HG03342 (cell line): ENCODE measurements around the gene ZNF740.

Source experiments
- ATAC-seq: cut with Tn5 transposase; IDR thresholded peaks from one replicate; pipeline ENCODE4 v1.9.1; 2021; ENCODE audit warnings: mild to moderate bottlenecking, moderate library complexity; ENCODE audit not compliant: unreplicated experiment

The ZNF740 gene

GRCh38 chr12:53211476-53212381 lies 31.2 kb downstream of the ZNF740 start:
- ATAC-seq: no peak

GRCh38 chr12:53212931-53213330 lies 32.4 kb downstream of the ZNF740 start:
- no peak for ATAC-seq

GRCh38 chr12:53213348-53213747 lies 32.8 kb downstream of the ZNF740 start:
- ATAC-seq: no peak

- no peak for ATAC-seq
Measured at GRCh38 chr12:53214221-53214620, 33.7 kb downstream of the ZNF740 start.

- no peak for ATAC-seq
Measured at GRCh38 chr12:53214687-53215455, 34.3 kb downstream of the ZNF740 start.

- ATAC-seq: no peak
Measured at GRCh38 chr12:53215497-53215896, 35.0 kb downstream of the ZNF740 start.

GRCh38 chr12:53217051-53217930 lies 36.8 kb downstream of the ZNF740 start:
- ATAC-seq: no peak

GRCh38 chr12:53217931-53218307 lies 37.4 kb downstream of the ZNF740 start:
- ATAC-seq: no peak

GRCh38 chr12:53218551-53219291 lies 38.2 kb downstream of the ZNF740 start:
- no peak for ATAC-seq

GRCh38 chr12:53219292-53219955 lies 38.9 kb downstream of the ZNF740 start:
- ATAC-seq: no peak

- peak; percentile 34 for ATAC-seq
Measured at GRCh38 chr12:53219956-53220693, 39.6 kb downstream of the ZNF740 start.

- ATAC-seq: peak; percentile 50
Measured at GRCh38 chr12:53220694-53221202, 40.2 kb downstream of the ZNF740 start.

GRCh38 chr12:53221203-53222080 lies 40.9 kb downstream of the ZNF740 start:
- ATAC-seq: peak; percentile 24

- no peak for ATAC-seq
Measured at GRCh38 chr12:53222170-53222721, 41.7 kb downstream of the ZNF740 start.

- no peak for ATAC-seq
Measured at GRCh38 chr12:53222806-53223261, 42.3 kb downstream of the ZNF740 start.

GRCh38 chr12:53223389-53224060 lies 43.0 kb downstream of the ZNF740 start:
- ATAC-seq: no peak
